GM21619 (cell line): Measurements from ENCODE around the gene PERP.

Experiments
- ATAC-seq: cut with Tn5 transposase; IDR thresholded peaks from one replicate; pipeline ENCODE4 v1.9.1; 2021; ENCODE audit not compliant: unreplicated experiment

Gene PERP

DNA sequence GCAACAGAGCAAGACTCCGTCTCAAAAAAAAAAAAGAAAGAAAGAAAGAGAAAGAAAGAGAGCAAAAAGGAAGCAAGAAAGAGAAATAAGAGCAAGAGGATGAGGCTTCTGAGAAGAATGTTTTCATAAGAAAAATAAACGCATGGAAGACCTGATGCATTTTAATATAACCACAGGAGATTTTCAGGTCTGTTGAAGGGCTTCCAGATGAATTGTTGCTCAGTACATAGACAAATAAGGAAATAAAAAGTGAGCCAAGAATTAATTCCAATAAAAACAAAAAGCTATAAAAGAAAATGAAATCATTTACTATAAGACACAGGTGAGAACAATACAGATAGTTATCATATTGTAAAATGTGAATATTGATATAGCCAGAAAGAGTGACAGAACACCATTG, 43.5 kb downstream of the PERP start:
- no peak for ATAC-seq

DNA sequence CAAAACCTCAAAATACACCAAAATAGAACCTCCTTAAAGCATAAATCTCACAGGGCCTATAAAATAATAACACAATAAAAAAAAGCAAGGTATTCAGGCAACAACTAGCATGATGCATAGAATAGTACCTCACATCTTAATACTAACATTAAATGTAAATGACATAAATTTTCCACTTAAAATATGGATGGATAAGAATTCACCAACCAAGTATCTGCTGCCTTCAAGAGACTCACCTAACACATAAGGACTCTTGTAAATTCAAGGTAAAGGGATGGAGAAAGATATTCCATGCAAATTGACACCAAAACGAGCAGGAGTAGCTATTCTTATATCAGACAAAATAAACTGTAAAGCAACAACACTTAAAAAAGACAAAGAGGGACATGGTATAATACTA, 52.2 kb downstream of the PERP start:
- ATAC-seq, result no peak

DNA sequence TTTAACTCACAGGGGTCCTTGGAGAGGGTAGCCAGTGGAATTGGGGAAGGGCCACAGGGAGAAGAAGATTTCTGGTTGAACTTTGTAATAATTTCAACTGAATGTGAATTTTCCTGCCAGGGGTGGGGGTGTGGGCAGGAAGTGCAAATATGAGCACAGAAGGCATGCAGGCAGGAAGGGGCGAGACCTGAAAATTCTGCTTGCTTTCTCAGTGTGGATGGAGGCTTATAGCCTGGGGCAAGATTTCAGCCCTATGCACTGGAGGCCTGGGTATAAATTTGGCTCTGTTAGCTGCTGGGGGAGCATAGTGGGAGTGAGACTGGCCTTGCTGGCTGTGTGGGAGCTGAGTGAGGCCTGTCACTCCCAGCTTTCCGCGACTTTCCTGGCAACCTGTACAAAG, 54.4 kb downstream of the PERP start:
- ATAC-seq, result no peak

DNA sequence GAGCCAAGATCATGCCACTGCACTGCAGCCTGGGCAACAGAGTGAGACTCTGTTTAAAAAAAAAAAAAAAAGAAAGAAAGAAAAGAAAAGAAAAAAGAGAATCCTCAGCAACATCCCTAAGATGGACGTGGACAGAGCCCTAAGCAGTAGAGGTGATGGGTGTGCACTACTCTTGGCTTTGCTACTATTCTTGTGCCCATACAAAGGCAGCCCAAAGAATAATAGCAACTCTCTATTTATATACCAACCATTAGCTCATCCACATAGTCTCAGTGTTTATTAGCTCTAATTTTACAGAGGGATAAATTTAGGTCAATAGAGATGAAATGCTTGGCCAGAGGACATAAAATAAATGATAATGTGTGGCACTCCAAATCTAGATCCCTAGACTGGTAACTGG, 62.2 kb downstream of the PERP start:
- ATAC-seq, result no peak

DNA sequence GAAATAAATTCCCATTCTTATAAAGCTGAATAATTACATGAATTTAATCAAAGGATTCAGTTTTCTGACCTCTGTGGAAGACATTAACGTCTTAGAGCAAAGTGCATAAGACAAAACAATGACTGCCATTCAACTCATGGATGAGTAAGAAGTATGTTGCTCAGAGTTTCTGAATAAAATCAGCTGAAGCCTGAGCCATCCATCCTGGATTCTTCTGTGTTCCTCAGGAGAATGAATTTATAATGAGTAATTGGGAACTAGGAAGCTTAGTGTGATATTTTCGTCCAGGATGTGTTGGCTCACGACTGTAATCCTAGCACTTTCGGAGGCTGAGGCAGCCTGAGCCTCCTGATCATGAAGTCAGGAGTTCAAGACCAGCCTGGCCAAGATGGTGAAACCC, 62.8 kb downstream of the PERP start:
- no peak for ATAC-seq
